PC-9 (cell line): ENCODE results near the gene BFSP2. TPM values are rescaled to one million over a fixed set of nuclear protein-coding genes. Genes with fewer than 3 reads are reported as not detected.

Experiments used
- BruUV-seq: library from RNA; stranded (reverse); fragments of 400-500 nt; replicated peaks from 2 replicates; lab custom pipeline; 2021; lab: Mats Ljungman, UMichigan
- CTCF ChIA-PET: fragments of 300-600 bp; sonication (Branson Sonifier 250); formaldehyde crosslinking; loops from one replicate; lab custom pipeline; 2022; ENCODE audit warnings: antibody characterized with exemption; lab: Charles Lee
- POLR2A ChIA-PET: fragments of 300-600 bp; sonication (Branson Sonifier 250); formaldehyde crosslinking; loops from one replicate; lab custom pipeline; 2022; ENCODE audit warnings: antibody characterized with exemption; ENCODE audit not compliant: unreplicated experiment; lab: Charles Lee
- DNase-seq, 2 experiments: peaks; one replicate each; pipeline versions ENCODE4 v3.0.0 to v3.0.0-alpha.2; 2015 to 2022; ENCODE audit warnings: mixed read lengths in 1 of 2
- H2AFZ ChIP-seq: fragments of 200-600 bp; sonication (generic); 2 replicates; pipeline ENCODE4 v1.8.1; 2017; ENCODE audit warnings: antibody characterized with exemption
- H3F3A ChIP-seq: fragments of 200-600 bp; sonication (generic); 2 replicates; pipeline ENCODE4 v1.8.1; 2017; ENCODE audit warnings: antibody characterized with exemption, mild to moderate bottlenecking, low read depth; ENCODE audit not compliant: insufficient read depth
- H3K27ac ChIP-seq: fragments of 200-600 bp; sonication (generic); 2 replicates; pipeline ENCODE4 v1.6.1; 2016; ENCODE audit warnings: mixed run types
- H3K27me3 ChIP-seq: fragments of 200-600 bp; sonication (generic); 2 replicates; pipeline ENCODE4 v1.6.1; 2016; ENCODE audit warnings: low read depth, mixed run types; ENCODE audit not compliant: insufficient read depth
- H3K36me3 ChIP-seq: fragments of 200-600 bp; sonication (generic); 2 replicates; pipeline ENCODE4 v1.6.1; 2016; ENCODE audit warnings: low read depth, mixed run types
- H3K4me1 ChIP-seq: fragments of 200-600 bp; sonication (generic); replicated peaks from 2 replicates; pipeline ENCODE4 v1.6.1; 2016; ENCODE audit warnings: mixed run types; ENCODE audit not compliant: insufficient read depth
- H3K4me2 ChIP-seq: fragments of 200-600 bp; sonication (generic); 2 replicates; pipeline ENCODE4 v1.6.1; 2017; ENCODE audit warnings: mixed run types
- H3K4me3 ChIP-seq: fragments of 200-600 bp; sonication (generic); 2 replicates; pipeline ENCODE4 v1.6.1; 2016; ENCODE audit warnings: mixed run types
- H3K79me2 ChIP-seq: fragments of 200-600 bp; sonication (generic); 2 replicates; pipeline ENCODE4 v1.6.1; 2017; ENCODE audit warnings: low read depth, mixed run types
- H3K9me2 ChIP-seq: fragments of 200-600 bp; sonication (generic); 2 replicates; pipeline ENCODE4 v1.8.1; 2017; ENCODE audit warnings: mild to moderate bottlenecking; ENCODE audit not compliant: insufficient read depth
- H3K9me3 ChIP-seq: fragments of 200-600 bp; sonication (generic); 2 replicates; pipeline ENCODE4 v1.8.1; 2016; ENCODE audit warnings: low read depth; ENCODE audit not compliant: insufficient read depth
- H4K20me1 ChIP-seq: fragments of 200-600 bp; sonication (generic); 2 replicates; pipeline ENCODE4 v1.8.1; 2017; ENCODE audit not compliant: insufficient read depth
- EZH2 ChIP-seq: fragments of 200-600 bp; sonication (generic); IDR thresholded peaks from 2 replicates; pipeline ENCODE4 v1.8.0; 2017; ENCODE audit warnings: antibody characterized with exemption, low read depth
- intact Hi-C: fragments of 100-400 bp; cut with micrococcal nuclease; formaldehyde crosslinking; loops from one replicate; pipeline ENCODE4 v1.10.0; 2022; ENCODE audit not compliant: unreplicated experiment
- total RNA-seq: library from RNA; stranded (reverse); gene quantifications from 2 replicates; pipeline ENCODE4 v1.2.3, GENCODE V29; 2021
- TF ChIP-seq, protein P1 (sequence below): fragments of 200-600 bp; sonication (generic); conservative IDR thresholded peaks from 2 replicates; pipeline ENCODE4 v1.6.1; 2017; ENCODE audit warnings: mixed run types, antibody characterized with exemption, mild to moderate bottlenecking, moderate library complexity

BFSP2 gene
- total RNA-seq, 1 experiment from 2014 or later = not detected

DNA sequence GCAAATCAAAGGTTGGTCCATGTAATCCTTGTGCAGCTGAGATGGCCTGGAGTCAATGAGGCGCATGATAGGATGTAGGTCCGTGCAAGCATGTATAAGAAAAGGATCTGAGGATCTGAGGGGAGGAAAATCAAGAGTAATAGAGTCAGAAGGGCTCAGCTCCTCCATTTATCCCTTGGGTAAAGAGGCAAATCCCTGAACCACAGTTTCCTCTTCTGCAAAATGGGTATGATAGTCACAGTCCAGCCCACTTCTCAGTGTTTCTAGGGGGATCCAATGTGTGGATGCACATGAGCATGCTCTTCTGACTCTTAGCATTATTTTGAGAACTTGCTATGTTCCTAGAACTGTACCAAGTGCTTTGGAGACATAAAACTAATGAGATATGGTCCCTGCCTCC, 67.9 kb downstream of the BFSP2 start:
- POLR2A ChIA-PET = no interaction called here
- BruUV-seq = no TSS peak
- no peak for DNase-seq
- peaks cover 14% of the 10 kb centered on the region for H3F3A ChIP-seq
- no peaks in the 10 kb centered on the region for H3K9me3 ChIP-seq
- peaks cover 20% of the 10 kb centered on the region for H3K4me1 ChIP-seq
- no peak overlapping the region for H3K4me3 ChIP-seq
- no peak overlapping the region for H3K4me2 ChIP-seq
- H2AFZ ChIP-seq = no peak overlapping the region
- H3K79me2 ChIP-seq = no peaks in the 10 kb centered on the region
- no peaks in the 10 kb centered on the region for H3K27me3 ChIP-seq
- H4K20me1 ChIP-seq = no peaks in the 10 kb centered on the region
- H3K9me2 ChIP-seq = no peaks in the 10 kb centered on the region
- H3K27ac ChIP-seq = no peak overlapping the region
- CTCF ChIA-PET = interaction anchor here (0.6 kb wide), 1 partner anchor 361 kb away, joined by 3 read pairs; no protein-coding TSS in a partner anchor
- H3K36me3 ChIP-seq = no peaks in the 10 kb centered on the region
- TF ChIP-seq, protein P1, sequence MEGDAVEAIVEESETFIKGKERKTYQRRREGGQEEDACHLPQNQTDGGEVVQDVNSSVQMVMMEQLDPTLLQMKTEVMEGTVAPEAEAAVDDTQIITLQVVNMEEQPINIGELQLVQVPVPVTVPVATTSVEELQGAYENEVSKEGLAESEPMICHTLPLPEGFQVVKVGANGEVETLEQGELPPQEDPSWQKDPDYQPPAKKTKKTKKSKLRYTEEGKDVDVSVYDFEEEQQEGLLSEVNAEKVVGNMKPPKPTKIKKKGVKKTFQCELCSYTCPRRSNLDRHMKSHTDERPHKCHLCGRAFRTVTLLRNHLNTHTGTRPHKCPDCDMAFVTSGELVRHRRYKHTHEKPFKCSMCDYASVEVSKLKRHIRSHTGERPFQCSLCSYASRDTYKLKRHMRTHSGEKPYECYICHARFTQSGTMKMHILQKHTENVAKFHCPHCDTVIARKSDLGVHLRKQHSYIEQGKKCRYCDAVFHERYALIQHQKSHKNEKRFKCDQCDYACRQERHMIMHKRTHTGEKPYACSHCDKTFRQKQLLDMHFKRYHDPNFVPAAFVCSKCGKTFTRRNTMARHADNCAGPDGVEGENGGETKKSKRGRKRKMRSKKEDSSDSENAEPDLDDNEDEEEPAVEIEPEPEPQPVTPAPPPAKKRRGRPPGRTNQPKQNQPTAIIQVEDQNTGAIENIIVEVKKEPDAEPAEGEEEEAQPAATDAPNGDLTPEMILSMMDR = no peak
- no peak for TF ChIP-seq EZH2
- intact Hi-C loops = loop anchor here (10.0 kb wide), 1 partner anchor 337 kb away; the partner anchor contains the start of gene SRPRB

DNA sequence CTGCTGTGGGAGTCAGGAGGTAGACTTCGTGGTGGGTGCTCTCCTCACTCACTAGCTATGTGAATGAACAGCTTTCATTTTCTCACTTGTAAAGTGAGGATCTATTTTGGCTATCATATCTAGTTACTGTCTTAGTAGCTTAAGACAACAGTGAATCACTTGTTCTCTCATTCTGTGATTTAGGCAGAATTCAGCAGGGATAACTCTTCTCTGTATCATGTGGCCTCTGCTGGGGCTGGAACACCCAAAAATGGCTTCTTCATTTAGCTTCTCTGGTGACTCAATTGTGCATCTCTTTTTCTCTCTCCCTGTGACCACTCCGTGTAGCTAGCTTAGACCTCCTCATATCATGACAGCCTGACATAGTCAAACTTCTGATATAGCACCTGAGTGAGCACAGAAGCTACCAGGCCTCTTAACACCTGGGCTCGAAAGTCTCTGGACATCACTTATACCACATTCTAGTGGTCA, 68.4 kb downstream of the BFSP2 start:
- no peak overlapping the region for H2AFZ ChIP-seq
- DNase-seq = no peak
- ChIA-PET POLR2A (no interaction called here), CTCF (interaction anchor here (0.6 kb wide), 2 partner anchors 325 to 360 kb away, joined by 3 read pairs; no protein-coding TSS in a partner anchor)
- no peaks in the 10 kb centered on the region for H3K9me3 ChIP-seq
- BruUV-seq = no TSS peak
- no peaks in the 10 kb centered on the region for H3K36me3 ChIP-seq
- no peaks in the 10 kb centered on the region for H4K20me1 ChIP-seq
- H3K27me3 ChIP-seq = no peaks in the 10 kb centered on the region
- no peak overlapping the region for H3K4me3 ChIP-seq
- TF ChIP-seq, protein P1 = no peak
- H3K4me1 ChIP-seq = peaks cover 15% of the 10 kb centered on the region
- H3K9me2 ChIP-seq = no peaks in the 10 kb centered on the region
- H3K79me2 ChIP-seq = no peaks in the 10 kb centered on the region
- H3F3A ChIP-seq = peaks cover 12% of the 10 kb centered on the region
- intact Hi-C loops = loop anchor here (10.0 kb wide), 1 partner anchor 337 kb away; the partner anchor contains the start of gene SRPRB
- no peak overlapping the region for H3K4me2 ChIP-seq
- no peak overlapping the region for H3K27ac ChIP-seq

DNA sequence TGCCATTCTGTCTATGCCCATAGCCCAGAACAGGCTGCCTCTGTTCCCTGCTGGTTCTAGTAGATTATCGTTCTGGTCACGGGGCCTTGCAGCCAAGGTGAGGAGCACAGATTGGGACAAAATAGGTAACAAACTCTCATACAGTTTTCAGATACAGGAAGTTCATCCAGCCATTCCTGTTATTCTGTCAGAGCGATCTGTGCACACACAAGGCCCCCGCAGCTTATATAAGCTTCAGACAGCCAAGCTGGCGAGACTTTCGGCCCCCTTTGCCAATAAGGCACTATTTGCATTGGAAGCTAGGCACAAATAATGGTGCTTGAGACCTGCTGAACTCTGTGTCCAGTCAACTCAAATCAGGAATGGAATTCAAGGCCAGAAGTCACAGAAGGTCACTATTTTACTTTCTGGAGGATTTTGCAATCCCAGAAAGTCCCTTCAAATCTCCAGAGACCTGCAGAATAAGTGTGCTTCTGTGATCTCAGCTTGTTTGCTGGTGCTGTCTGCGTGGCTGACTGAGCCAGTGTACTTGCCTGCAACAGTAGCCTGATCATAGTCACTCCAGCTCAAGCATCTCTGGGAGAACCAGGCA, 69.4 kb downstream of the BFSP2 start:
- DNase-seq = no peak
- Histone ChIP-seq H3K9me2 (no peaks in the 10 kb centered on the region), H3K4me3 (no peak overlapping the region), H3F3A (peaks cover 2% of the 10 kb centered on the region; the same call in 1 of the 2 replicates), H3K4me2 (no peak overlapping the region), H3K36me3 (no peaks in the 10 kb centered on the region), H3K27me3 (no peaks in the 10 kb centered on the region), H3K9me3 (no peaks in the 10 kb centered on the region), H4K20me1 (no peaks in the 10 kb centered on the region), H3K27ac (no peak overlapping the region), H3K4me1 (peaks cover 5% of the 10 kb centered on the region; the same call in 1 of the 2 replicates), H2AFZ (no peak overlapping the region), H3K79me2 (no peaks in the 10 kb centered on the region)
- POLR2A ChIA-PET = no interaction called here
- intact Hi-C loops = loop anchor here (10.0 kb wide), 1 partner anchor 336 kb away; the partner anchor contains the start of gene SRPRB
- TF ChIP-seq, protein P1 = no peak
- TF ChIP-seq EZH2 = no peak
- BruUV-seq = no TSS peak
- CTCF ChIA-PET = no interaction called here
